HEK293 (cell line): Measurements from ENCODE around the gene NUAK1.

ENCODE experiments used
- CTCF ChIA-PET: fragments of 350-600 bp; formaldehyde crosslinking; extraction: SDS; loops from one replicate; lab custom pipeline; 2021; ENCODE audit warnings: antibody characterized with exemption; lab: Yijun Ruan, JAX
- POLR2A ChIA-PET: fragments of 300-600 bp; formaldehyde crosslinking; extraction: SDS; loops from one replicate; lab custom pipeline; 2020; ENCODE audit warnings: antibody characterized with exemption, inconsistent platforms; lab: Yijun Ruan, JAX
- H3K27ac ChIP-seq: fragments of 200-500 bp; sonication (Bioruptor generic); 2 replicates; pipeline ENCODE4 v1.5.1; 2014; ENCODE audit warnings: low read depth, low read length, control low read depth, inconsistent platforms; ENCODE audit errors: extremely low read depth
- H3K36me3 ChIP-seq, 2 experiments: fragments of 200-500 bp in 1 of 2; sonication (Bioruptor generic) in 1 of 2; 1 replicate in 1 of 2; 2 replicates in 1 of 2; pipeline ENCODE4 v1.5.1; 2014 to 2017; ENCODE audit warnings: inconsistent platforms in 2 of 2, low read length in 2 of 2; ENCODE audit not compliant: control insufficient read depth in 2 of 2, insufficient read depth in 1 of 2
- H3K4me1 ChIP-seq: fragments of 200-500 bp; sonication (Bioruptor generic); 2 replicates; pipeline ENCODE4 v1.5.1; 2014; ENCODE audit warnings: mild to moderate bottlenecking, low read length, inconsistent platforms; ENCODE audit not compliant: control insufficient read depth, insufficient read depth
- H3K4me3 ChIP-seq: 2 replicates; pipeline ENCODE4 v1.5.1; 2011; ENCODE audit warnings: low read depth, mild to moderate bottlenecking, control low read depth, low read length, moderate library complexity
- H3K9me3 ChIP-seq: fragments of 200-500 bp; sonication (Bioruptor generic); 2 replicates; pipeline ENCODE4 v1.5.1; 2014; ENCODE audit warnings: low read depth, low read length, inconsistent platforms; ENCODE audit not compliant: control insufficient read depth, insufficient read depth
- HOXD13 ChIP-seq: sonication (generic); formaldehyde crosslinking; IDR thresholded peaks from 2 replicates; pipeline ENCODE4 v1.8.0; 2022; ENCODE audit warnings: missing genetic modification reagents, borderline replicate concordance
- IKZF3 ChIP-seq: fragments of 450-650 bp; IDR thresholded peaks from 2 replicates; pipeline ENCODE4 v1.5.0; 2018; ENCODE audit warnings: missing biosample characterization, mild to moderate bottlenecking, missing genetic modification characterization, moderate library complexity
- KLF9 ChIP-seq: fragments of 450-650 bp; formaldehyde crosslinking; IDR thresholded peaks from 2 replicates; pipeline ENCODE4 v1.5.1; 2016; ENCODE audit warnings: missing biosample characterization, missing genetic modification characterization, low read depth
- PATZ1 ChIP-seq: fragments of 450-650 bp; formaldehyde crosslinking; IDR thresholded peaks from 2 replicates; pipeline ENCODE4 v1.5.1; 2016; ENCODE audit warnings: missing biosample characterization, missing genetic modification characterization
- SCRT1 ChIP-seq: fragments of 450-650 bp; formaldehyde crosslinking; IDR thresholded peaks from 2 replicates; pipeline ENCODE4 v1.5.1; 2016; ENCODE audit warnings: missing biosample characterization, missing genetic modification characterization, borderline replicate concordance
- SCRT2 ChIP-seq: fragments of 450-650 bp; formaldehyde crosslinking; IDR thresholded peaks from 2 replicates; pipeline ENCODE4 v1.5.1; 2016; ENCODE audit warnings: missing biosample characterization, missing genetic modification characterization
- ZFP41 ChIP-seq: fragments of 450-650 bp; formaldehyde crosslinking; IDR thresholded peaks from 2 replicates; pipeline ENCODE4 v1.5.1; 2016; ENCODE audit warnings: missing biosample characterization, missing genetic modification characterization, borderline replicate concordance
- ZFP69B ChIP-seq: fragments of 450-650 bp; formaldehyde crosslinking; IDR thresholded peaks from 2 replicates; pipeline ENCODE4 v1.5.1; 2016; ENCODE audit warnings: missing biosample characterization, missing genetic modification characterization
- ZNF138 ChIP-seq: fragments of 450-650 bp; formaldehyde crosslinking; IDR thresholded peaks from 2 replicates; pipeline ENCODE4 v1.5.1; 2016; ENCODE audit warnings: missing biosample characterization, missing genetic modification characterization, borderline replicate concordance
- ZNF146 ChIP-seq: fragments of 450-650 bp; formaldehyde crosslinking; IDR thresholded peaks from 2 replicates; pipeline ENCODE4 v1.5.1; 2016; ENCODE audit warnings: missing biosample characterization, missing genetic modification characterization
- ZNF157 ChIP-seq: fragments of 450-650 bp; formaldehyde crosslinking; IDR thresholded peaks from 2 replicates; pipeline ENCODE4 v1.5.1; 2016; ENCODE audit warnings: missing biosample characterization, missing genetic modification characterization
- ZNF223 ChIP-seq: fragments of 450-650 bp; formaldehyde crosslinking; IDR thresholded peaks from 2 replicates; pipeline ENCODE4 v1.5.1; 2016; ENCODE audit warnings: missing biosample characterization, missing genetic modification characterization
- ZNF335 ChIP-seq: fragments of 450-650 bp; formaldehyde crosslinking; conservative IDR thresholded peaks from 2 replicates; pipeline ENCODE4 v1.5.1; 2016; ENCODE audit warnings: missing biosample characterization, missing genetic modification characterization
- ZNF449 ChIP-seq: fragments of 450-650 bp; formaldehyde crosslinking; IDR thresholded peaks from 2 replicates; pipeline ENCODE4 v1.5.1; 2017; ENCODE audit warnings: missing biosample characterization, mild to moderate bottlenecking, missing genetic modification characterization, moderate library complexity
- ZNF501 ChIP-seq: fragments of 450-650 bp; formaldehyde crosslinking; IDR thresholded peaks from 2 replicates; pipeline ENCODE4 v1.5.1; 2016; ENCODE audit warnings: missing biosample characterization, missing genetic modification characterization
- ZNF548 ChIP-seq: fragments of 450-650 bp; formaldehyde crosslinking; IDR thresholded peaks from 2 replicates; pipeline ENCODE4 v1.5.1; 2016; ENCODE audit warnings: missing biosample characterization, missing genetic modification characterization
- ZNF600 ChIP-seq: fragments of 450-650 bp; formaldehyde crosslinking; IDR thresholded peaks from 2 replicates; pipeline ENCODE4 v1.5.1; 2016; ENCODE audit warnings: missing biosample characterization, missing genetic modification characterization
- ZNF654 ChIP-seq: fragments of 450-650 bp; formaldehyde crosslinking; IDR thresholded peaks from 2 replicates; pipeline ENCODE4 v1.5.1; 2016; ENCODE audit warnings: low read depth, missing biosample characterization, missing genetic modification characterization
- ZNF658 ChIP-seq: fragments of 450-650 bp; formaldehyde crosslinking; IDR thresholded peaks from 2 replicates; pipeline ENCODE4; 2016; ENCODE audit warnings: missing biosample characterization, missing genetic modification characterization
- ZNF664 ChIP-seq: fragments of 450-650 bp; formaldehyde crosslinking; IDR thresholded peaks from 2 replicates; pipeline ENCODE4 v1.5.1; 2016; ENCODE audit warnings: missing biosample characterization, missing genetic modification characterization
- ZNF670 ChIP-seq: fragments of 450-650 bp; formaldehyde crosslinking; IDR thresholded peaks from 2 replicates; pipeline ENCODE4 v1.5.1; 2016; ENCODE audit warnings: missing biosample characterization, missing genetic modification characterization, low read depth
- ZNF707 ChIP-seq: fragments of 450-650 bp; formaldehyde crosslinking; IDR thresholded peaks from 2 replicates; pipeline ENCODE4 v1.5.1; 2016; ENCODE audit warnings: missing biosample characterization, missing genetic modification characterization
- ZNF768 ChIP-seq: fragments of 450-650 bp; formaldehyde crosslinking; IDR thresholded peaks from 2 replicates; pipeline ENCODE4 v1.5.1; 2018; ENCODE audit warnings: missing biosample characterization, mild to moderate bottlenecking, missing genetic modification characterization
- ZNF777 ChIP-seq: fragments of 450-650 bp; formaldehyde crosslinking; IDR thresholded peaks from 2 replicates; pipeline ENCODE4 v1.5.1; 2017; ENCODE audit warnings: missing biosample characterization, missing genetic modification characterization, borderline replicate concordance
- ZNF843 ChIP-seq: fragments of 450-650 bp; formaldehyde crosslinking; IDR thresholded peaks from 2 replicates; pipeline ENCODE4 v1.5.1; 2016; ENCODE audit warnings: missing biosample characterization, missing genetic modification characterization
- TF ChIP-seq, protein P1 (sequence below): fragments of 450-650 bp; formaldehyde crosslinking; IDR thresholded peaks from 2 replicates; pipeline ENCODE4 v1.5.1; 2016; ENCODE audit warnings: missing biosample characterization, missing genetic modification characterization
- TF ChIP-seq, protein P2 (sequence below): fragments of 450-650 bp; formaldehyde crosslinking; IDR thresholded peaks from 2 replicates; pipeline ENCODE4 v1.5.1; 2016; ENCODE audit warnings: missing biosample characterization, missing genetic modification characterization
- TF ChIP-seq, protein P3 (sequence below): fragments of 450-650 bp; formaldehyde crosslinking; IDR thresholded peaks from 2 replicates; pipeline ENCODE4 v1.5.1; 2016; ENCODE audit warnings: missing biosample characterization, missing genetic modification characterization

NUAK1 gene

GRCh38 chr12:106110626-106111300, 28.0 kb downstream of the NUAK1 start:
- H3K36me3 ChIP-seq, result no peaks in the 10 kb centered on the region
- CTCF ChIA-PET, result interaction anchor here (4.4 kb wide), 1 partner anchor 25 kb away, joined by 26 read pairs; no protein-coding TSS in a partner anchor
- POLR2A ChIA-PET, result no interaction called here
- peaks cover 45% of the 10 kb centered on the region for H3K4me1 ChIP-seq
- peak; percentile 85 for TF ChIP-seq SCRT2
- TF ChIP-seq ZNF707 (tag by site-specific recombination), result no peak
- no peak for TF ChIP-seq IKZF3 (tag by site-specific recombination)
- TF ChIP-seq KLF9 (tag by site-specific recombination), result no peak
- no peak for TF ChIP-seq ZNF658 (tag by site-specific recombination)
- TF ChIP-seq SCRT1, result peak; percentile 66
- 0 out of 2 replicates have a peak, but pooled peaks have one; percentile 25 for TF ChIP-seq ZNF449 (tag by site-specific recombination)
- no peak for TF ChIP-seq ZNF501
- no peaks in the 10 kb centered on the region for H3K9me3 ChIP-seq
- no peak overlapping the region for H3K4me3 ChIP-seq
- no peak overlapping the region for H3K27ac ChIP-seq

GRCh38 chr12:106109168-106109910, 29.4 kb downstream of the NUAK1 start:
- no peaks in the 10 kb centered on the region; a peak in 1 of 3 replicates for H3K36me3 ChIP-seq
- ChIA-PET CTCF (interaction anchor here (0.6 to 4.4 kb wide), 6 partner anchors 9 to 468 kb away, joined by 3 to 26 read pairs (median 4); no protein-coding TSS in a partner anchor), POLR2A (interaction anchor here (0.7 to 1.5 kb wide), 2 partner anchors 35 to 90 kb away, joined by 3 to 4 read pairs; no protein-coding TSS in a partner anchor)
- H3K27ac ChIP-seq, result no peak overlapping the region
- no peak overlapping the region for H3K4me3 ChIP-seq
- peaks cover 48% of the 10 kb centered on the region for H3K4me1 ChIP-seq
- no peaks in the 10 kb centered on the region for H3K9me3 ChIP-seq
- TF ChIP-seq IKZF3 (tag by site-specific recombination), result no peak
- TF ChIP-seq ZNF223 (tag by site-specific recombination), result no peak
- no peak for TF ChIP-seq ZNF548 (tag by site-specific recombination)
- TF ChIP-seq, protein P1, sequence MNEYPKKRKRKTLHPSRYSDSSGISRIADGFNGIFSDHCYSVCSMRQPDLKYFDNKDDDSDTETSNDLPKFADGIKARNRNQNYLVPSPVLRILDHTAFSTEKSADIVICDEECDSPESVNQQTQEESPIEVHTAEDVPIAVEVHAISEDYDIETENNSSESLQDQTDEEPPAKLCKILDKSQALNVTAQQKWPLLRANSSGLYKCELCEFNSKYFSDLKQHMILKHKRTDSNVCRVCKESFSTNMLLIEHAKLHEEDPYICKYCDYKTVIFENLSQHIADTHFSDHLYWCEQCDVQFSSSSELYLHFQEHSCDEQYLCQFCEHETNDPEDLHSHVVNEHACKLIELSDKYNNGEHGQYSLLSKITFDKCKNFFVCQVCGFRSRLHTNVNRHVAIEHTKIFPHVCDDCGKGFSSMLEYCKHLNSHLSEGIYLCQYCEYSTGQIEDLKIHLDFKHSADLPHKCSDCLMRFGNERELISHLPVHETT (tag by site-specific recombination), result no peak
- no peak for TF ChIP-seq ZFP69B (tag by site-specific recombination)
- TF ChIP-seq, protein P2, sequence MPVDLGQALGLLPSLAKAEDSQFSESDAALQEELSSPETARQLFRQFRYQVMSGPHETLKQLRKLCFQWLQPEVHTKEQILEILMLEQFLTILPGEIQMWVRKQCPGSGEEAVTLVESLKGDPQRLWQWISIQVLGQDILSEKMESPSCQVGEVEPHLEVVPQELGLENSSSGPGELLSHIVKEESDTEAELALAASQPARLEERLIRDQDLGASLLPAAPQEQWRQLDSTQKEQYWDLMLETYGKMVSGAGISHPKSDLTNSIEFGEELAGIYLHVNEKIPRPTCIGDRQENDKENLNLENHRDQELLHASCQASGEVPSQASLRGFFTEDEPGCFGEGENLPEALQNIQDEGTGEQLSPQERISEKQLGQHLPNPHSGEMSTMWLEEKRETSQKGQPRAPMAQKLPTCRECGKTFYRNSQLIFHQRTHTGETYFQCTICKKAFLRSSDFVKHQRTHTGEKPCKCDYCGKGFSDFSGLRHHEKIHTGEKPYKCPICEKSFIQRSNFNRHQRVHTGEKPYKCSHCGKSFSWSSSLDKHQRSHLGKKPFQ (tag by site-specific recombination), result peak; percentile 64; the same call in 1 of the 2 replicates
- TF ChIP-seq ZNF664 (tag by site-specific recombination), result peak; percentile 67
- no peak for TF ChIP-seq HOXD13 (CRISPR knock-in tag)
- TF ChIP-seq ZNF654, result no peak
- TF ChIP-seq ZNF768, result peak; percentile 95
- TF ChIP-seq ZNF146, result no peak
- no peak for TF ChIP-seq ZNF157 (tag by site-specific recombination)
- TF ChIP-seq PATZ1 (tag by site-specific recombination), result no peak
- no peak for TF ChIP-seq ZNF670 (tag by site-specific recombination)
- TF ChIP-seq ZNF138 (tag by site-specific recombination), result no peak
- TF ChIP-seq ZNF600 (tag by site-specific recombination), result no peak
- TF ChIP-seq, protein P3, sequence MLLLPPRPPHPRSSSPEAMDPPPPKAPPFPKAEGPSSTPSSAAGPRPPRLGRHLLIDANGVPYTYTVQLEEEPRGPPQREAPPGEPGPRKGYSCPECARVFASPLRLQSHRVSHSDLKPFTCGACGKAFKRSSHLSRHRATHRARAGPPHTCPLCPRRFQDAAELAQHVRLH (tag by site-specific recombination), result peak; percentile 73; the same call in 1 of the 2 replicates
- TF ChIP-seq ZNF777, result no peak
- no peak for TF ChIP-seq ZNF843 (tag by site-specific recombination)
- no peak for TF ChIP-seq ZFP41
- TF ChIP-seq ZNF335 (tag by site-specific recombination), result no peak
